MCF 10A (cell line): Measurements from ENCODE around the gene FUNDC2. TPM values are rescaled to one million over a fixed set of nuclear protein-coding genes. Genes with fewer than 3 reads are reported as not detected.
A peak's percentile ranks its signal among the peaks of the same experiment; 100 is the strongest.

ENCODE experiments used
- BruUV-seq: library from RNA; stranded (reverse); fragments of 400-500 nt; replicated peaks from 2 replicates; lab custom pipeline; 2021; lab: Mats Ljungman, UMichigan
- CTCF ChIA-PET: fragments of 300-600 bp; sonication (Branson Sonifier 250); formaldehyde crosslinking; extraction: SDS; loops from one replicate; lab custom pipeline; 2021; ENCODE audit warnings: antibody characterized with exemption, inconsistent platforms; lab: Yijun Ruan, JAX
- POLR2A ChIA-PET: fragments of 300-600, 350-650 bp; sonication (Branson Sonifier 250); formaldehyde crosslinking; extraction: SDS; loops from one replicate; lab custom pipeline; 2020; ENCODE audit warnings: antibody characterized with exemption, inconsistent platforms; lab: Yijun Ruan, JAX
- DNase-seq: peaks from one replicate; pipeline ENCODE4 v3.0.0-alpha.2; 2018; ENCODE audit not compliant: unreplicated experiment
- H3K27ac Mint-ChIP-seq: one replicate; pipeline ENCODE4 v1.8.0; 2022; ENCODE audit warnings: mild to moderate bottlenecking, low read depth, mixed read lengths; ENCODE audit not compliant: unreplicated experiment
- H3K27me3 Mint-ChIP-seq: one replicate; pipeline ENCODE4 v1.8.0; 2022; ENCODE audit warnings: mixed read lengths; ENCODE audit not compliant: insufficient read depth, unreplicated experiment
- H3K36me3 Mint-ChIP-seq: one replicate; pipeline ENCODE4 v1.8.0; 2022; ENCODE audit warnings: mild to moderate bottlenecking, moderate library complexity, mixed read lengths; ENCODE audit not compliant: insufficient read depth, unreplicated experiment
- H3K4me1 Mint-ChIP-seq: one replicate; pipeline ENCODE4 v1.8.0; 2022; ENCODE audit warnings: mixed read lengths; ENCODE audit not compliant: insufficient read depth, unreplicated experiment
- H3K4me3 Mint-ChIP-seq: one replicate; pipeline ENCODE4 v1.8.0; 2022; ENCODE audit warnings: mild to moderate bottlenecking, moderate library complexity, mixed read lengths; ENCODE audit not compliant: unreplicated experiment
- H3K9me3 Mint-ChIP-seq: one replicate; pipeline ENCODE4 v1.8.0; 2022; ENCODE audit warnings: mixed read lengths; ENCODE audit not compliant: unreplicated experiment
- CTCF ChIP-seq: fragments of 200-600 bp; IDR thresholded peaks from one replicate; pipeline ENCODE4 v1.8.0; 2022; ENCODE audit warnings: antibody characterized with exemption, mild to moderate bottlenecking; ENCODE audit not compliant: unreplicated experiment
- intact Hi-C: fragments of 100-400 bp; cut with micrococcal nuclease; formaldehyde crosslinking; loops from 2 replicates; pipeline ENCODE4 v1.14.1; 2022
- total RNA-seq: library from RNA; stranded (reverse); gene quantifications from 2 replicates; pipeline ENCODE4 v1.2.3, GENCODE V29; 2022

Gene FUNDC2
- total RNA-seq, 1 experiment from 2014 or later, result 54.8 TPM

- peaks cover 41% of the 10 kb centered on the region for H3K27me3 Mint-ChIP-seq
- intact Hi-C loops, result loop anchor here (2.0 kb wide), 1 partner anchor 44 kb away; the partner anchor contains the start of genes BRCC3, CMC4 and MTCP1
These were observed 271 bp upstream of the FUNDC2 start for GRCh38 chrX:155026420-155026726.

GRCh38 chrX:155027509-155028066, 944 bp downstream of the FUNDC2 start:
- CTCF ChIA-PET, result interaction anchor here (0.6 to 1.3 kb wide), 3 partner anchors 21 to 336 kb away, joined by 3 to 4 read pairs (median 3); no protein-coding TSS in a partner anchor
- TSS peak; percentile 74 for BruUV-seq
- POLR2A ChIA-PET, result interaction anchor here (1.1 to 3.4 kb wide), 10 partner anchors 8 to 48 kb away, joined by 4 to 35 read pairs (median 8); partner anchors contain the start of gene BRCC3

More at GRCh38 chrX:155026420-155026726, 271 bp upstream of the FUNDC2 start:
- Mint-ChIP-seq H3K27ac (peak overlapping the region; percentile 90), H3K9me3 (no peaks in the 10 kb centered on the region), H3K36me3 (no peaks in the 10 kb centered on the region), H3K4me3 (peak overlapping the region; percentile 75), H3K4me1 (peaks cover 13% of the 10 kb centered on the region)
- no TSS peak for BruUV-seq
- CTCF ChIA-PET, result interaction anchor here (0.8 to 1.3 kb wide), 3 partner anchors 31 to 109 kb away, joined by 3 to 4 read pairs (median 4); no protein-coding TSS in a partner anchor
- POLR2A ChIA-PET, result interaction anchor here (0.8 to 3.4 kb wide), 14 partner anchors 9 to 190 kb away, joined by 3 to 35 read pairs (median 6); partner anchors contain the start of genes BRCC3, CMC4, MTCP1 and VBP1
- no peak for DNase-seq
- no peak for TF ChIP-seq CTCF

GRCh38 chrX:155028129-155028528, 1.5 kb downstream of the FUNDC2 start:
- CTCF ChIA-PET, result interaction anchor here (0.6 to 0.9 kb wide), 3 partner anchors 20 to 71 kb away, joined by 3 read pairs; no protein-coding TSS in a partner anchor
- no peaks in the 10 kb centered on the region for H3K36me3 Mint-ChIP-seq
- H3K27ac Mint-ChIP-seq, result peak overlapping the region; percentile 90
- peaks cover 13% of the 10 kb centered on the region for H3K4me1 Mint-ChIP-seq
- DNase-seq, result peak; percentile 2
- intact Hi-C loops, result no loop called here
- H3K27me3 Mint-ChIP-seq, result peaks cover 30% of the 10 kb centered on the region
- no TSS peak for BruUV-seq
- POLR2A ChIA-PET, result interaction anchor here (0.6 to 3.4 kb wide), 5 partner anchors 31 to 43 kb away, joined by 3 to 35 read pairs (median 8); partner anchors contain the start of gene BRCC3
- no peak for TF ChIP-seq CTCF
- H3K9me3 Mint-ChIP-seq, result no peaks in the 10 kb centered on the region
- H3K4me3 Mint-ChIP-seq, result peak overlapping the region; percentile 75

More at GRCh38 chrX:155027509-155028066, 944 bp downstream of the FUNDC2 start:
- Mint-ChIP-seq H3K27ac (peak overlapping the region; percentile 90), H3K4me3 (peak overlapping the region; percentile 75), H3K27me3 (peaks cover 35% of the 10 kb centered on the region), H3K4me1 (peaks cover 13% of the 10 kb centered on the region), H3K36me3 (no peaks in the 10 kb centered on the region), H3K9me3 (no peaks in the 10 kb centered on the region)
- intact Hi-C loops, result loop anchor here (2.0 kb wide), 1 partner anchor 43 kb away; the partner anchor contains the start of genes BRCC3, CMC4 and MTCP1
- peak; percentile 69 for DNase-seq
- TF ChIP-seq CTCF, result no peak

- peaks cover 13% of the 10 kb centered on the region for H3K4me1 Mint-ChIP-seq
- BruUV-seq, result no TSS peak
- peaks cover 22% of the 10 kb centered on the region for H3K27me3 Mint-ChIP-seq
- intact Hi-C loops, result no loop called here
- DNase-seq, result peak; percentile 18
- H3K4me3 Mint-ChIP-seq, result peak overlapping the region; percentile 46
- peak overlapping the region; percentile 17 for H3K27ac Mint-ChIP-seq
- H3K9me3 Mint-ChIP-seq, result no peaks in the 10 kb centered on the region
- ChIA-PET POLR2A (interaction anchor here (1.1 to 3.4 kb wide), 3 partner anchors 33 to 43 kb away, joined by 5 to 35 read pairs (median 21); partner anchors contain the start of gene BRCC3), CTCF (interaction anchor here (0.6 to 0.9 kb wide), 2 partner anchors 28 to 72 kb away, joined by 3 read pairs; no protein-coding TSS in a partner anchor)
- no peak for TF ChIP-seq CTCF
- no peaks in the 10 kb centered on the region for H3K36me3 Mint-ChIP-seq
These were observed 2.2 kb downstream of the FUNDC2 start for GRCh38 chrX:155028877-155029291.
